GM18499 (cell line): ENCODE results near the gene CYP2F1.
"Not testable (repeated sequence)": the region's sequence is repeated elsewhere in the genome, so short reads cannot be mapped to it uniquely, and the experiment has no call there.

ENCODE experiments used
- ATAC-seq: cut with Tn5 transposase; IDR thresholded peaks from one replicate; pipeline ENCODE4 v1.9.1; 2021; ENCODE audit warnings: moderate number of reproducible peaks; ENCODE audit not compliant: insufficient read depth, unreplicated experiment

The CYP2F1 gene

GRCh38 chr19:41123716-41124294, 9.6 kb downstream of the CYP2F1 start:
- no peak for ATAC-seq

DNA sequence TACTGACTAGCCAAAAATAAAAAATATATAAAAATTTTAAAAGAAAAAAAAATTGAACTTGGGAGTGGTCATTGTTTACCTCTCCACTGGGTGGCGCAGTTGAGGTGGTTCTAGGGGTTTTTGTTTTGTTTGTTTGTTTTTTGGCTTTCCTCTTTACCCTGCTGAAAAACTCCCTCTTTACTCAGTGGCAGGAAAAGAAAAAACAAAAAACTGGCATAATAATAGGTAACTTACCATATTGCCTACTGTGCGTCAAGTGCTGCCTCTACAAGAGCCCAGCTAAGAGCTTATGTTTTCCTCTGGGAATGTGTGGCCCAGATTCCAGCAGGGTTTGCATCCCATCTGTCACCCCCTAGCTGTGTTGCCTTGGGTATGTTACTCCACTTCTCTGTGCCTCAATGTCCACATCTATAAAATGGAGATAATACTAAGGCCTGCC, 12.6 kb downstream of the CYP2F1 start:
- ATAC-seq, result not testable (repeated sequence)

DNA sequence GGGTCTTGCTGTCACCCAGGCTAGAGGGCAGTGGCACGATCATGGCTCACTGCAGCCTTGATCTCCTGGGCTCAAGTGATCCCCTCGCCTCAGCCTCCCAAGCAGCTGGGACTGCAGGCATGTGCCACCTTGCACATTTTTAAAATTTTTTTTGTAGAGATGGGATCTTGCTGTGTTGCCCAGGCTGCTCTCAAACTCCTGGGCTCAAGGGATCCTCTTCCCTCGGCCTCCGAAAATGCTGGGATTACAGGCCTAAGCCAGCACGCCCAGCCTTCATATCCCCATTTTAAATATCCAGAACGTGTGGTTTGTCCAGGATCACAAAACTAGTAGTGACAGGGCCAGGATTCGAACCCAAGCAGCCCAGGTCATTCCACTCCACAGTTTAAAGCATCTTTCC, 13.1 kb downstream of the CYP2F1 start:
- not testable (repeated sequence) for ATAC-seq

DNA sequence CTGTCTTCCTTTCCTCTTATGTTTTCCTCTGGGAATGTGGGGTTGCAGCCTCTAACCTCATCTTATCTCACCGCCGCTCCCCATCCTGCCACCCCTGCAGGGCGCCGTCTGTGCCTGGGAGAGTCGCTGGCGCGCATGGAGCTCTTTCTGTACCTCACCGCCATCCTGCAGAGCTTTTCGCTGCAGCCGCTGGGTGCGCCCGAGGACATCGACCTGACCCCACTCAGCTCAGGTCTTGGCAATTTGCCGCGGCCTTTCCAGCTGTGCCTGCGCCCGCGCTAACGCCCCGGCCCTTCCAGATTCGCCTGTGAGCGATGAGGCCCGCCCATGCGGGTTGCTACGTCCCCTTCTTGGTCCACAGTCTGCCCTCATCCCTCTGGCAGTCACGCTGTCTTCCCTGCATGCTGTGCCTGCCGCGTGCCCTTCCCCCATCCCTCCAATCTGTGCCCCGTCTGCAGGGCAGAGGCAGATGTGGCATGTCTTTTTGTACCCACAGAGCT, 13.6 kb downstream of the CYP2F1 start:
- not testable (repeated sequence) for ATAC-seq

GRCh38 chr19:41128692-41129091, 14.5 kb downstream of the CYP2F1 start:
- ATAC-seq, result no peak

DNA sequence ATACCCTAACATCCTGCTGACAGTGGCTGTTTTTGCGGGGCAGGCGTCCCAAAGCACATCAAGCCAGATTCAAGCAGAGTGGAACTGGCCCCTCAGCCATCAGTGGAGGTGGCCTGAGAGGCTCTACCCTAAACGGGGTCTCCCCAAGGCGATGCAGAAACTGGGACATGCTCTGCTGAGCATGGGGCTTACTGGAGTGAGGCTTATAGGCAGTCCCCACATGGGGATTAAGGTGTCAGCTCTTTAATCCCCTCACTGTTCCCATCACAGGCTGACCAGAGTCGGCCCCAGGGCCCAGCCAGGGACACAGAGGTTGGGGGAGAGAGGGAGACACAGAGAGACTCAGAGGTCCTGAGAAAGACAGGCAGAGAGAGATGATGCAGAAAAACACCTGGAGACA, 17.0 kb downstream of the CYP2F1 start:
- no peak for ATAC-seq

DNA sequence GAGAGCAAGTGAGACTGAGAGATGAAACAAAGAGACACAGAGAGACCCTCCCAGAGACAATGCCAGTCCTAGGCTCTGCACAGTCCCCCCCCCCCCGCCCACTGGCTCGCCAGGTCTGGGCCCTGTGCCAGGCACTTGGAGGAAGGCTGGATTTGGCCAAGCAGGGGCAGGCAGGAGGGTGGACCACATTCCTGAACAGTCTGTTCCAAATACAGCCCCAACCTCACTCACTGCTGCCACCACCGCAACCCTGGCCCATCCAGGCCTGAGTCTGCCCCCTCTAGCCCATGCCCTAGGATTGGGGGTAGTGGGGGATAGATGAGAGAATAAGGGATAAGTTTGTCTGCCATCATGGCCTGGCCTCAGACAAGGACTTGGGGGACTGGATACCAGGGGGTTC, 19.0 kb downstream of the CYP2F1 start:
- ATAC-seq, result no peak

- ATAC-seq, result no peak
Observed at GRCh38 chr19:41134616-41135015, 20.4 kb downstream of the CYP2F1 start.

- not testable (repeated sequence) for ATAC-seq
Observed at GRCh38 chr19:41135390-41136384, 21.5 kb downstream of the CYP2F1 start.

DNA sequence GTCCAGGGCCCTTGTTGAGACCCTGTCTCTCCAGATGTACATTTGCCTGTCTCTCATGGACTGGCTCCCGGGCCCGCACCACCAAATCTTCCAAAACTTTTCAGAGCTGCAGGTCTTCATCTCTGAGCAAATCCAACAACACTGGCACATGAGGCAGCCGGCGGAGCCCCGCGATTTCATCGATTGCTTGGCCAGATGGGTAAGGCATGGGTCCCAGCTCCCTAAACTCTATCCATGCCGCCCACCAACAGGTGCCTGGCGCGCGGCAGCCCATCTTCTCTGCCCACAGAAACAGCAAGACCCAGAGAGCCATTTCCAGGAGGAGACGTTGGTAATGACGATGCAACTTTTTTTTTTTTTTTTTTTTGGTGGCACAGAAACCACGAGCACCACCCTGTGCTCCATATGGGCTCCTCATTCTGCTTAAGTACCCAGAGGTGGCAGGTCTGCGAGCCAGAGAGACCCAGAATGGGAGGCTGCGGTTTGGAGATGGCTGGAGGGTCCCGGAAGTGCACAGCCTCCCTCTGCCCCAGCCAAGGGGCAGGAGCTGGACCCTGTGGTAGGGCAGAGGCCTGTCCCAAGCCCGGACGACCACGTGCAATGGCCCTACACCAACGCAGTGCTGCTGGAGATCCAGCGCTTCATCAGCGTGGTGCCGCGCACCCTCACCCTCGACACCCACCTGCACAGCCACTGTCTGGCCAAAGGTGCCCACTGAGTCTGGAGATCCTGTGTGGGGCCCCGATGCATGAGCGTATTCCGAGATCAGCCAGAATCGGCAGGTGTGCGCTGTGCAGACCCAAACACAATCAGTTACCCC, 22.6 kb downstream of the CYP2F1 start:
- ATAC-seq, result no peak

- no peak for ATAC-seq
Observed at GRCh38 chr19:41144403-41144802, 30.2 kb downstream of the CYP2F1 start.

DNA sequence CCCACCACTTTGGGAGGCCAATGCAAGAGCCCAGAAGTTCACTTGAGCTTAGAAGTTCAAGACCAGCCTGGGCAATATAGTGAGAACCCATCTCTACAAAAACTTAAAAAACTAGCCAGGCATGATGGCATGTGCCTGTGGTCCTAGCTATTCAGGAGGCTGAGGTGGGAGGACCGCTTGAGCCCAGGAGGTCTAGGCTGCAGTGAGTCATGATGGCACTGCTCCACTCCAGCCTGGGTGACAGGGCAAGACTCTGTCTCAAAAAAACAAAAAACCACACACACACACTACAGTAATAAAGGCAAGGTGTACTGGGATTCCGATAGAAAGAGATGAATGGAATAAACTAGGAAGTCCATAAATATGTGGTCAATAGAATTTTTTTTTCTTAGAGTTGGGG, 35.6 kb downstream of the CYP2F1 start:
- ATAC-seq, result no peak

- ATAC-seq, result not testable (repeated sequence)
Observed at GRCh38 chr19:41150986-41151385, 36.8 kb downstream of the CYP2F1 start.

DNA sequence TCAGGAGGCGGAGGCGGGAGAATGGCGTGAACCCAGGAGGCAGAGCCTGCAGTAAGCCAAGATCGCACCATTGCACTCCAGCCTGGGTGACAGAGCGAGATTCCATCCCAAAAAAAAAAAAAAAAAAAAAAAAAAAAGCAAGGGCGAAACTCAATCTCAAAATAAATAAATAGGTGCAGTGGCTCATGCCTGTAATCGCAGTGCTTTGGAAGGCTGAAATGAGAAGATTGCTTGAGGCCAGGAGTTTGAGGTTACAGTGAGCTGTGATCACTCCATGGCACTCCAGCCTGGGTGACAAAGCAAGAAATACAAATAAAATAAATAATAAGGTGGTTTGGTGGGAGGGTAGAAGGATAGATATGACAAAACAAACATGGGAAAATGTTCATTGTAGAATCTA, 39.8 kb downstream of the CYP2F1 start:
- no peak for ATAC-seq

DNA sequence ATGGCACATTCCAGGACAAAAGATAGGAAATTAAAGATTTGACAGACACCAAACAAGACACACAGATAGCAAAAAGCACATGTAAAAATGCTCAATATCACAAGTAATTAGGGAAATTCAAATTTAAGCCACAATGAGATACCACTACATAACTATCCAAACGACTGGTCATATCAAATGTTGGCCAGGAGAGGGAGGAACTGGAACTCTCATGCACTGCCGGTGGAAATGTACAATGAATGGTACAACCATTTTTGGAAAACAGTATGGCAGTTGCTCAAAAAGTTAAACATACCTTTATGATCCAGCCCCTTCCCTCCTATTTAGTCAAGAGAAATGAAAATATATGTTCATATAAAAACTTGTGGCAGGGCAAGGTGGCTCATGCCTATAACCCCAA, 42.0 kb downstream of the CYP2F1 start:
- ATAC-seq, result no peak

GRCh38 chr19:41159881-41160280, 45.6 kb downstream of the CYP2F1 start:
- no peak for ATAC-seq

DNA sequence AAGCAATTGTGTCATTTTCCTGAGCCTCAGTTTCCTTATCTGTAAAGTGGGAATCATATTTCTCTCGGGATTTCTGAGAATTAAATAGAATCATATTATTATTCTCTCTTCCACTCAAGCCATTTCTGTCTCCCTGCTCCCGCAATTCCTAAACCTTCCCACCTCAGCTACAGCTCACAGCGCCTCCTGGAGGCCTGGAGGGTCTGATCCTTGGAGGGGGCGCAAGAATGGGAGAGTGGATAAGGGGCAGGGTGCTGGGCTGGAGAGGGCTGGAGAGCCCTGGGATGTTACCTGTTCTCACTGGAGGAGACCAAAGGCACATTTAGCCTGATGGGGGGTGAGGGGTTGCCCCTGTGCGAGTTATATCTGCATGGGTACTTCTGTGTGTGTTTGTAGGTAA, 47.7 kb downstream of the CYP2F1 start:
- ATAC-seq, result no peak

- no peak for ATAC-seq
Observed at GRCh38 chr19:41166944-41167804, 52.9 kb downstream of the CYP2F1 start.

GRCh38 chr19:41172297-41173164, 58.3 kb downstream of the CYP2F1 start:
- ATAC-seq, result no peak
